T-helper 1 cell (primary cell): Measurements from ENCODE around the gene RECQL5.

Source experiments
- DNase-seq, 5 donors: peaks; one replicate each; pipeline ENCODE4 v3.0.0-alpha.2; 2012 to 2020

The RECQL5 gene

DNA sequence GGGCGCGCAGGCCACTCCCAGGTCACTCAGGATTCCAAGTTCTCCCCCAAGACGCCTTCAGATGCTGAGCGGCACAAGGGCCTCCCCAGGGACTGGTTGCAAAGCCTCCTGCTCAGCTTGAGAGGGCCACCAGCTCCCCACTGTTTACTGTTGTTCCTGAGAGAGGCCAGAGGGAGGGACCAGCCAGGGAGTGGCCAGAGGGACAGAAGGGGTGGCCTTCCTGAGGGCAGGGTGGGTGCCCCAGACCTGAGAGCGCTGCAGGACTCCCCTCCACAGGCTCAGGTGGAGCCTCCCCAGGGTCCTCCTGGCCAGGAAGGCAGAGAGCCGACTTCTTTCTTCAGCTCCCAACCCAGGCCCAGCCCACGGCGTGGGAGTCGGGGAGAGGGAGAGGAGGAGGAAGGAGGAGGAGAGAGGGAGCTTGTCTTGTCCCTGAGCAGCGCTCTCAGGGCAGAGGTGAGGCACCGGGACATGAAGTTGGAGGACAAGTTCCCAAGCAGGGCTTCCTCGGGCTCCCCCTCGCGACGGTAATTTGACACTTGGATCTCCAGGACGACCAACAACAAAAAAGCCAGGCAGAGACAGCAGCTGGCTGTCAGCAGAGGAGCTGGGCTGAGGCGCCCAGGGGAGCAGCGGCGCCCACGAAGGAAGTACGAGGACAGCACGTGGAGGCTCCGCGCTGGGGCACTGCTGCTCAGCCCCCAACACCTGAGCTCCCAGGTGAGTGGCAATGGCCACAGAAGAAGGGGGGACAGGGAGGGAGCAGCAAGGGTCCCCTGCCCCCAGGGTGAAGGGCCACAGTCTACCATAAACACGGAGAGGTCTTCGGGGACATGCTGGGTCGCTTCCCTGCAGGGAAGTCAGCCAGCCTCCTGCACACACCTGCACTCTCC, 33.2 kb downstream of the RECQL5 start:
- DNase-seq = peak in 3 of 5 donors; percentile 23 to 40 (median 39)

GRCh38 chr17:75632863-75633485, 34.0 kb downstream of the RECQL5 start, which contains the start of gene SMIM5:
Gene SMIM5 (plus strand): TSS chr17:75633434. CDS start chr17:75640202, 6,768 bp downstream.
- DNase-seq = peak; percentile 58 to 77 (median 73)

DNA sequence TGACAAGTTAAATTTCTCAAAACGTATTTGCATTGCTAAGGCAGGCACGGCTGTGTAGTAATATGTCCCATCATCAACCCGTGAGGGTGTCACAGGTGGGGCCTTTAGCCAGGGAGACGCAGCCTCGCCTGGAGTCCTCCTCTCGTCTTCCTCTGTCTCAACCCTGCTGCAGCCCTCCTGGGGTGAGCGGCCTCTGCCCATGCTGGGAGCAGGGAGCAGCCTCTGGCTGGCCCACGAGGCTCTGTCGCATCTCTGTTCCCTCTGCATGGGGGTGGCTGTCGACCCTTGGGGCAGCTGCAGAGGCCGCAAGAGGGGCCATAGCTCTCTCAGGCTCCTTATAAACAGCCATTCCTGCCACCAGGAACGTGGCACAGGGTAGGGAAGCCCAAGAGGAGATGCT, 34.5 kb downstream of the RECQL5 start:
- DNase-seq = no peak

DNA sequence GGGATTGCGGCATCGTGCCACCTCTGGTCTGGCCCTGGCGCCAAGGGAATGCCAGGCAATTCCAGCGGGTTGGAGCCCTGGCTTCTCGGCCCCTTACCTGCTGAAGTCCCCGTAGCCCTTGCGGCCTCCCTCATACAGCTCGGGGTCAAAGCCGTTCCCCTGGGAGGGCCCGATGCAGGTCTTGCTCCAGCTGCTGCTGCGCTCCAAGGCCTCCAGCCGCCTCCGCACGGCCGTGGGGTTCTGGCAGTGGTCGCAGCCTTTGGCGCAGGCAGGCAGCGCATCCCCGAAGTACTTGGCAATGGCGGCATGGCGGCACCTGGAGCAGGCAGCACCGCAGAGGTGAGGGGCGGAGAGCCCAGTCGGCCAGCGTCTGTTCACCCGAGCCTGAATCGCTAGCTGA, 35.6 kb downstream of the RECQL5 start:
- DNase-seq = no peak

GRCh38 chr17:75630071-75630917, 36.7 kb downstream of the RECQL5 start:
- DNase-seq = no peak

DNA sequence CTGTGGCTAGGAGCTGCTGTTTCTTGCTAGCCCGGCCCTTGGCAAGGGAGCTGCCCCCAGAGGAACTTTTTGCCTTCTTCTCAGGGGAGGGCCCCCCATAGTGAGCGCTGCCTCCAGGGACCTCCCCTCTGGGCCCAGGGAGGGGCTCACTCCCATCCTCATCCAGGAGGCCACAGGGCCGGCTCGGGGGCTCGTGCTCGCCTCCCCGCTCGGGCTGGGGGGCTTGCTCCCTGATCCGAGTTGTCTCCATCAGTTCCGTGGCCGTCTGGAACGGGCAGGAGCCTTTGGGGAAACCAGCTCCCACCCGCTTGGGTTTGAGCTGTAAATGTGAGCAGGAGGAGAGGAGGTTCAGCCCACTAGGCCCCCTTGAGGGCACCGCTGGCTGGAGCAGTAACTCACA, 37.8 kb downstream of the RECQL5 start:
- no peak for DNase-seq

DNA sequence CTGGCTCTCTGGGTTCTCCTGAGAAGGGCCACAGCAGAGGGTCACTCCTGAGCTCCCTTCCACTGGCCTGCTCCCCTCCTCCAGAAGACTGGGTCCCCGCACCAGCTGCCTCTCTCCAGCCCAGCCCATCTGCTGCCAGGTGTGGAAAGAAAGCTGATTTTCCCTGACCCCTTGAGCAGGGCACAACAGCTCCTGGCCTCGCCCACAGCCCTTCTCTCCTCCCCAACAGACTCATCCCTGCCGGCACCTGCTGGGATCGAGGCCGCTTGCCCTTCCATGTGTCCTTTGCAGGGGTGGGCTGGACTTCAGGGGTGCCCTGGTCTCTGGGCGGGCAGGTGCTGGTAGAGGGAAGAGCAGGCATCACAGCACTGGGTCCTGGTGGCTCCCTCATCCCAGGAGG, 38.5 kb downstream of the RECQL5 start:
- DNase-seq = no peak

DNA sequence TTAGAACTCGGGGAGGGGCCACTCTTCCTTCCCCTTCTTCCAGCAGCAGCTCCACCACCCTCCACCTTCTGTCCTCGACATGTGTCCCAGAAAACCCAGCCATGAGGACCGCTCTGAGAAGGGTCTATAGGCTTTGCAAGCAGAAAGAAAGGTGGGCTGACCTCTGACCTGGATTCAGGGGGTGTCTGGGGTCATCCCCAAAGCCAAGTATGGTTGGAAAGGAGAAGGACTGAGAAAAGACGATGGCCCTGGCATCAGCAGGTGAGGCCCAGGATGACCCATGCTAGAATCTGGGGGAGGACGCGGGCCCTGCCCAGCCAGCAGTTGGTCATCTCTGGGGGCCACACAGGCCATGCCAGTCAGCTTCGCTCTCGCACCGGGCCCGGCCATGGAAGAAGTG, 39.9 kb downstream of the RECQL5 start:
- no peak for DNase-seq

DNA sequence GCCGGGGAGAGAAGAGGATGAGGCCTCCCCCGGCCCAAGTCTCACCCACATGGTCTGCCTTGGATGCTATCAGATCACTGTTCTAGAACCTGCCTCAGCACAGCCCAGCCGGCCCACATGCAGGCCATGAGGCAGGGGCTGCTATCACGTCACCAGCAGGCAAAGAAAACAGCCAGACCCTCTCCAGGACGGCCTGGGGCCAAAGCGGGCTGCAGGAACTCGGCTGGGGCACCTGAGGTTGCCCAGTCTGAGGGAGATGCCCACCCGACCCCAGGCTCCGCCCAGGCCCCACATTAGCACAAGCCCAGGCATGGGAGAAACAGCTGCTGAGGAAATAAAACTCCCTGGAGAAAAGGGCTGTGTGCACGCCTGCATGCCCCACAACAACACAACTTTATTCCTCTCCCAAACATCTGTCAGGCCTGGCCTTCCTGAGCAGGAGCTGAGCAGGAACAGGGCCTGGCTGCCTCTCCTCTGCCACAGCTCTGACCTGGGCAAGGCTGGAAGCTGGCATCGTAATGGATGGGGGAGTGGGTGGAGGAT, 40.4 kb downstream of the RECQL5 start:
- DNase-seq = no peak

DNA sequence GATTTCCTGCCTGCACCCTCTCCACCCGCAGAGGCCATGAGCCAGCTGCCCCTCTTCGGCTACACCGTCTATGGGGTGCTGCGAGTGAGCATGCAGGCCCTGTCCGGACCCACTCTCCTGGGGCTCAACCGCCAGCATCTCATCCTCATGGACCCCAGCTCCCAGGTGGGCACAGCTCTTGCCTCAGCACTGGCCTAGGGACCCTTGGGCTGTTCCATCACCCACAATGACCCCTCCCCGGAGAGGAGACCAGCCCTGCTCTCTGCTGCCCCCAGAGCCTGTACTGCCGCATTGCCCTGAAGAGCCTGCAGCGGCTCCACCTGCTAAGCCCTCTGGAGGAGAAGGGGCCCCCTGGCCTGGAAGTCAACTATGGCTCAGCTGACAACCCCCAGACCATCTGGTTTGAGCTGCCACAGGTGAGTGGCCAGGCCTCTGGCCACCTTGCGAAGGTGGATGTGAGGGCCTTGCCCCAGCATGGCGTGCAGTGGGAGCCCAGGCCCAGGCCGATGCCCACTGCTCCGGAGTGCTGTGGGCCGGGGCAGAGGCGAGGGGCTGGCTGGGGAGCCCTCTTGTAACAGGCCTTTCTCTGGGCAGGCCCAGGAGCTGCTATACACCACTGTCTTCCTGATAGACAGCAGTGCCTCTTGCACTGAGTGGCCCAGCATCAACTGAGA, 41.0 kb downstream of the RECQL5 start:
- DNase-seq = no peak

DNA sequence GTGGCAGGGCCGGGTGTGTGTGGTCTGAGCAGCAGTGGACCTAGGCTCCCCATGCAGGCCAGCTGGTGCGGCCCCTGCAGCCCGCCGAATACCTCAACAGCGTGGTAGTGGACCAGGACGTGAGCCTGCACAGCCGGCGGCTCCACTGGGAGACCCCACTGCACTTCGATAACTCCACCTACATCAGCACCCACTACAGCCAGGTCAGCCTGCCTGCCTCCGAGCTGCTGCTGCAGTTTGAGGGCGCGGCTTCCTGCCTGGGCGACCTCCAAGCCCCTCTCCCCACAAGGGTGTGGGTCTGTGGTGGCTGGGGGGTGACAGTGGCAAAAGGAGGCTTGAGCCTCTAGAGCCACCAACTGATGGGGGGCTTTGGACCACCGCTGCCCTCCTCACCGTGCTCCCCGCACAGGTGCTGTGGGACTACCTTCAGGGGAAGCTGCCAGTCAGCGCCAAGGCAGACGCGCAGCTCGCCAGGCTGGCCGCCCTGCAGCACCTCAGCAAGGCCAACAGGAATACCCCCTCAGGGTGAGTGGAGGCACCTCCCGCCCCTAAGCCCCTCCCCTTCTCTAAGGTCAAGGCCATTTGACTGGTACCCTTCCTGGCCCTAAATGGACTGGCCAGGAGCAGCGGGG, 42.1 kb downstream of the RECQL5 start:
- DNase-seq = no peak

- no peak for DNase-seq
Observed at GRCh38 chr17:75624021-75624420, 42.9 kb downstream of the RECQL5 start.

- DNase-seq = no peak
Observed at GRCh38 chr17:75623386-75623785, 43.6 kb downstream of the RECQL5 start.

DNA sequence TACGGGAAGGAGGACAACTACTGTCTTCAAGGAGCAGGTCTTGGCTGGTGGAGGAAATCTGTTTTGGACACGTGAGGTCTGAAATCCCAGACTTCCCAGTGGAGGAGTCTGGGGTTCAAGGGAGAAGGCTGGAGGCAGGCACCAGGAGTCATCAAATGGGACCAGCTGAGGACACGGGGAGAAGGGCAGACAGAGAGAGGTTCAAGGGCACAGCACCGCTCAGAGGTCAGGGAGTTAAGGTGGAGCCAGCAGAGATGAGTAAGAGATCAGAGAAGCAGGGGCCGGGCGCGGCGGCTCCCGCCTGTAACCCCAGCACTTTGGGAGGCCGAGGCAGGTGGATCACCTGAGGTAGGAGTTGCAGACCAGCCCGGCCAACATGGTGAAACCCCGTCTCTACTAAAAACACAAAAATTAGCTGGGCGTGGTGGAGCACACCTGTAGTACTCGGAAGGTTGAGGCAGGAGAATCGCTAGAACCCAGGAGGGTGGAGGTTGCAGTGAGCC, 44.1 kb downstream of the RECQL5 start:
- no peak for DNase-seq

GRCh38 chr17:75622076-75622475, 44.9 kb downstream of the RECQL5 start:
- DNase-seq = no peak

- no peak for DNase-seq
Observed at GRCh38 chr17:75621489-75621888, 45.5 kb downstream of the RECQL5 start.

DNA sequence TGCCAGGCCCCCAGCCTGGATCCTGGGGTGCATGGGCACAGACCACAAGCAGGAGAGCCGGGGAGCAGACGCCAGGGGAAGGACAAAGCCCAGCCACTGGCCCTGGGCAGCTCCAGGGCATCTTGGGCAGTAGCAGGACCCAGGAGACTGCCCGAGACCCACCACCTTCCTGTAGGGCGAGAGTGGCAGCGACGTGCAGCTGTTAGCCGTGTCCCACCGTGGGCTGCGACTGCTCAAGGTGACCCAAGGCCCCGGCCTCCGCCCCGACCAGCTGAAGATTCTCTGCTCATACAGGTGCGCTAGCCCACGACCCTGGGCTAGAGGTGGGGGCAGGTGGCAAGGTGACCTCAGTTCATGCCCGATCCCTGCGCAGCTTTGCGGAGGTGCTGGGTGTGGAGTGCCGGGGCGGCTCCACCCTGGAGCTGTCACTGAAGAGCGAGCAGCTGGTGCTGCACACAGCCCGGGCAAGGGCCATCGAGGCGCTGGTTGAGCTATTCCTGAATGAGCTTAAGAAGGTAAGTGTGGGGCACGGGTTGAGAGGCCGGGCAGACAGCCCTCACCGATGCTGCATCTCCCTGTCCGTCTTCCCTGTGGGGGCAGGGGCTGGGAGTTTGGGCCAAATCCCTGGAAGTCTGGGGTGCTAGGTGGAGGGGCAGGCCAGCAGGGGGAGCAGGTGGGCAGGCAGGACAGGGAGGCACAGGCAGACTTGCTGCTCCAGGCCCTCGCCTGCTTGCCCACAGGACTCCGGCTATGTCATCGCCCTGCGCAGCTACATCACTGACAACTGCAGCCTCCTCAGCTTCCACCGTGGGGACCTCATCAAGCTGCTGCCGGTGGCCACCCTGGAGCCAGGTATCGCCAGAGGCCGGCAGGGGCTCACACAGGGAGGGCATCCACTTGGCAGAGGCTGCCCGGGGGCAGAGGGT, 47.2 kb downstream of the RECQL5 start:
- no peak for DNase-seq

GRCh38 chr17:75617675-75618074, 49.3 kb downstream of the RECQL5 start:
- DNase-seq = no peak

DNA sequence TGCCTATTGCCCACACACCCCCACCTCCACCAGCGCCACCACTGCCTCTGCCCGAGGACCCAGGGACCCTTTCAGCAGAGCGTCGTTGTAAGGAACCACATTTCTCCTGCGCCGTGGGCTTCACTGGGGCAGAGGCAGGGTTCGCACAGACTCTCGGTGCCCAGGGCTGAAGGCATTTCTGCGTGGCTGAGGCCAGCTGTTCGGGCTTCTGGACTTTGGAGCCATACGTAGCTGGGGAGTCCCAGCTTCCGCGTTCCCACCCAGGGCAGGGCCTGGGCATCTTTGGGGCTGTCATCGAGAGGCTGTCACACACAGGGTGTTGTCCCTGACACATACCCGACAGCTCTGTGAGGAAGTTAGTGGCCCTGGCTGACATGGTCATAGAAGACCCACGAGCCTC, 49.7 kb downstream of the RECQL5 start:
- DNase-seq = no peak

GRCh38 chr17:75616521-75617122, 50.3 kb downstream of the RECQL5 start:
- DNase-seq = no peak
